Retinal pigment epithelial cell (primary cell): Measurements from ENCODE around the gene MAP2K3.

Source experiments
- DNase-seq: peaks from one replicate; pipeline ENCODE4 v3.0.0-alpha.2; 2010; ENCODE audit warnings: low read depth
- H3K4me3 ChIP-seq: 2 replicates; pipeline ENCODE4 v1.5.1; 2011; ENCODE audit warnings: mild to moderate bottlenecking, low read length, control low read depth, moderate library complexity
- CTCF ChIP-seq: conservative IDR thresholded peaks from 2 replicates; pipeline ENCODE4 v1.5.1; 2011; ENCODE audit warnings: low read depth, low read length, control low read depth, inconsistent platforms

MAP2K3 gene

GRCh38 chr17:21253646-21254441 lies 30.7 kb upstream of the MAP2K3 start:
- DNase-seq: no peak
- no peak for TF ChIP-seq CTCF
- peak overlapping the region; percentile 52 for H3K4me3 ChIP-seq

- TF ChIP-seq CTCF: no peak
- H3K4me3 ChIP-seq: no peak overlapping the region
- DNase-seq: no peak
Measured at GRCh38 chr17:21258593-21258992, 25.9 kb upstream of the MAP2K3 start.

- no peak for DNase-seq
- no peak for TF ChIP-seq CTCF
- H3K4me3 ChIP-seq: no peak overlapping the region
Measured at GRCh38 chr17:21262259-21262993, 22.1 kb upstream of the MAP2K3 start.

GRCh38 chr17:21263376-21263775 lies 21.1 kb upstream of the MAP2K3 start:
- TF ChIP-seq CTCF: no peak
- DNase-seq: no peak
- H3K4me3 ChIP-seq: no peak overlapping the region

- TF ChIP-seq CTCF: no peak
- DNase-seq: no peak
- no peak overlapping the region for H3K4me3 ChIP-seq
Measured at GRCh38 chr17:21268596-21269188, 15.8 kb upstream of the MAP2K3 start.

- no peak for TF ChIP-seq CTCF
- DNase-seq: no peak
- no peak overlapping the region for H3K4me3 ChIP-seq
Measured at GRCh38 chr17:21269394-21269793, 15.1 kb upstream of the MAP2K3 start.
